H9 (cell line): Measurements from ENCODE around the gene DMD. TPM values are rescaled to one million over a fixed set of nuclear protein-coding genes. Genes with fewer than 3 reads are reported as not detected.

Source experiments
- DNase-seq: peaks from one replicate; pipeline ENCODE4 v3.0.0-alpha.2; 2017
- H2AFZ ChIP-seq: one replicate; pipeline ENCODE4 v1.6.1; 2013; ENCODE audit warnings: mild to moderate bottlenecking, low read length, control low read depth, moderate library complexity
- H2AK5ac ChIP-seq: 2 replicates; pipeline ENCODE4 v1.6.1; 2013; ENCODE audit warnings: low read length, control low read depth, mixed read lengths; ENCODE audit not compliant: insufficient read length
- H2BK120ac ChIP-seq: one replicate; pipeline ENCODE4 v1.6.1; 2013; ENCODE audit warnings: low read depth, mild to moderate bottlenecking, low read length, control low read depth, inconsistent platforms; ENCODE audit not compliant: poor library complexity, severe bottlenecking
- H2BK12ac ChIP-seq: 2 replicates; pipeline ENCODE4 v1.6.1; 2013; ENCODE audit warnings: low read length, control low read depth, mixed read lengths, low read depth; ENCODE audit not compliant: insufficient read length
- H2BK15ac ChIP-seq: 2 replicates; pipeline ENCODE4 v1.6.1; 2013; ENCODE audit warnings: low read depth, low read length, control low read depth
- H2BK20ac ChIP-seq: one replicate; pipeline ENCODE4 v1.6.1; 2013; ENCODE audit warnings: low read depth, mild to moderate bottlenecking, low read length, control low read depth, inconsistent platforms; ENCODE audit not compliant: poor library complexity, severe bottlenecking
- H2BK5ac ChIP-seq: 2 replicates; pipeline ENCODE4 v1.6.1; 2013; ENCODE audit warnings: low read length, control low read depth, mixed read lengths; ENCODE audit not compliant: insufficient read length
- H3K14ac ChIP-seq: 2 replicates; pipeline ENCODE4 v1.6.1; 2013; ENCODE audit warnings: low read length, control low read depth; ENCODE audit not compliant: insufficient read depth
- H3K18ac ChIP-seq: 2 replicates; pipeline ENCODE4 v1.6.1; 2013; ENCODE audit warnings: low read depth, mild to moderate bottlenecking, mixed read lengths, low read length, control low read depth; ENCODE audit not compliant: insufficient read length
- H3K23ac ChIP-seq: 2 replicates; pipeline ENCODE4 v1.6.1; 2013; ENCODE audit warnings: low read length, control low read depth, mixed read lengths, low read depth; ENCODE audit not compliant: insufficient read length
- H3K23me2 ChIP-seq: 2 replicates; pipeline ENCODE4 v1.6.1; 2013; ENCODE audit warnings: low read depth, mild to moderate bottlenecking, mixed read lengths, low read length, control low read depth; ENCODE audit not compliant: insufficient read length, poor library complexity, severe bottlenecking
- H3K27ac ChIP-seq: 2 replicates; pipeline ENCODE4 v1.5.1; 2013; ENCODE audit warnings: low read length, control low read depth, mixed read lengths, low read depth; ENCODE audit not compliant: insufficient read length
- H3K27me3 ChIP-seq: 2 replicates; pipeline ENCODE4 v1.6.1; 2013; ENCODE audit warnings: low read length, control low read depth, inconsistent platforms; ENCODE audit not compliant: insufficient read depth
- H3K4ac ChIP-seq: 2 replicates; pipeline ENCODE4 v1.6.1; 2013; ENCODE audit warnings: low read depth, mild to moderate bottlenecking, control low read depth, inconsistent platforms, low read length, moderate library complexity
- H3K4me1 ChIP-seq: 2 replicates; pipeline ENCODE4 v1.6.1; 2013; ENCODE audit warnings: low read length, control low read depth, inconsistent platforms; ENCODE audit not compliant: insufficient read depth
- H3K4me2 ChIP-seq: 2 replicates; pipeline ENCODE4 v1.6.1; 2013; ENCODE audit warnings: low read length, control low read depth, mixed read lengths; ENCODE audit not compliant: insufficient read length, insufficient read depth
- H3K56ac ChIP-seq: 2 replicates; pipeline ENCODE4 v1.6.1; 2013; ENCODE audit warnings: low read depth, mild to moderate bottlenecking, mixed read lengths, low read length, control low read depth; ENCODE audit not compliant: insufficient read length
- H3K79me1 ChIP-seq: 2 replicates; pipeline ENCODE4 v1.6.1; 2013; ENCODE audit warnings: low read depth, mild to moderate bottlenecking, moderate library complexity, low read length, control low read depth, inconsistent platforms; ENCODE audit not compliant: insufficient read depth, poor library complexity, severe bottlenecking
- H3K79me2 ChIP-seq: 2 replicates; pipeline ENCODE4 v1.6.1; 2013; ENCODE audit warnings: low read length, control low read depth, inconsistent platforms; ENCODE audit not compliant: insufficient read depth
- H3K9ac ChIP-seq: 2 replicates; pipeline ENCODE4 v1.6.1; 2013; ENCODE audit warnings: low read length, control low read depth, mixed read lengths; ENCODE audit not compliant: insufficient read length; ENCODE audit errors: extremely low read depth
- H3K9me3 ChIP-seq: one replicate; pipeline ENCODE4 v1.6.1; 2013; ENCODE audit warnings: low read depth, low read length, inconsistent platforms; ENCODE audit not compliant: control insufficient read depth
- H3T11ph ChIP-seq: one replicate; pipeline ENCODE4 v1.6.1; 2013; ENCODE audit warnings: mild to moderate bottlenecking, low read length, control low read depth, inconsistent platforms
- H4K20me1 ChIP-seq: one replicate; pipeline ENCODE4 v1.6.1; 2013; ENCODE audit not compliant: control insufficient read depth, insufficient read length, insufficient read depth
- H4K5ac ChIP-seq: 2 replicates; pipeline ENCODE4 v1.6.1; 2013; ENCODE audit warnings: low read depth, mild to moderate bottlenecking, mixed read lengths, low read length, control low read depth; ENCODE audit not compliant: insufficient read length
- H4K8ac ChIP-seq: replicated peaks from 2 replicates; pipeline ENCODE4 v1.6.1; 2013; ENCODE audit warnings: low read length, control low read depth, mixed read lengths, low read depth; ENCODE audit not compliant: insufficient read length
- H4K91ac ChIP-seq: 2 replicates; pipeline ENCODE4 v1.6.1; 2013; ENCODE audit warnings: low read depth, mild to moderate bottlenecking, moderate library complexity, mixed read lengths, low read length, control low read depth; ENCODE audit not compliant: insufficient read length
- H3K27ac Mint-ChIP-seq, 3 experiments: 2 replicates in 2 of 3; 3 replicates in 1 of 3; pipeline ENCODE4 v1.8.0; 2020 to 2021; ENCODE audit warnings: mixed read lengths in 3 of 3, mild to moderate bottlenecking in 1 of 3, moderate library complexity in 1 of 3
- H3K27me3 Mint-ChIP-seq: 2 replicates; pipeline ENCODE4 v1.8.0; 2021; ENCODE audit warnings: low read depth, mild to moderate bottlenecking, moderate library complexity, mixed read lengths
- H3K36me3 Mint-ChIP-seq, 3 experiments: 2 replicates in 2 of 3; 3 replicates in 1 of 3; pipeline ENCODE4 v1.8.0; 2020 to 2021; ENCODE audit warnings: low read depth in 3 of 3, mixed read lengths in 3 of 3; ENCODE audit not compliant: insufficient read depth in 1 of 3
- H3K4me1 Mint-ChIP-seq, 2 experiments: 2 replicates each; pipeline ENCODE4 v1.8.0; 2020; ENCODE audit warnings: mixed read lengths in 2 of 2
- H3K4me3 Mint-ChIP-seq, 2 experiments: 2 replicates in 1 of 2; 3 replicates in 1 of 2; pipeline ENCODE4 v1.8.0; 2020 to 2021; ENCODE audit warnings: mild to moderate bottlenecking in 2 of 2, mixed read lengths in 2 of 2, moderate library complexity in 1 of 2
- H3K9me3 Mint-ChIP-seq, 2 experiments: 2 replicates in 1 of 2; 3 replicates in 1 of 2; pipeline ENCODE4 v1.8.0; 2020; ENCODE audit warnings: mild to moderate bottlenecking in 2 of 2, mixed read lengths in 2 of 2, moderate library complexity in 1 of 2
- total RNA-seq: library from RNA; stranded (reverse); gene quantifications from 2 replicates; pipeline ENCODE4 v1.2.1, GENCODE V29; 2021
- TF ChIP-seq, protein P1 (sequence below): fragments of 200-600 bp; sonication (generic); conservative IDR thresholded peaks from 3 replicates; pipeline ENCODE4 v1.8.0; 2021; ENCODE audit warnings: antibody characterized with exemption, mild to moderate bottlenecking

The DMD gene
- total RNA-seq, 1 experiment from 2014 or later: 3.8 TPM

DNA sequence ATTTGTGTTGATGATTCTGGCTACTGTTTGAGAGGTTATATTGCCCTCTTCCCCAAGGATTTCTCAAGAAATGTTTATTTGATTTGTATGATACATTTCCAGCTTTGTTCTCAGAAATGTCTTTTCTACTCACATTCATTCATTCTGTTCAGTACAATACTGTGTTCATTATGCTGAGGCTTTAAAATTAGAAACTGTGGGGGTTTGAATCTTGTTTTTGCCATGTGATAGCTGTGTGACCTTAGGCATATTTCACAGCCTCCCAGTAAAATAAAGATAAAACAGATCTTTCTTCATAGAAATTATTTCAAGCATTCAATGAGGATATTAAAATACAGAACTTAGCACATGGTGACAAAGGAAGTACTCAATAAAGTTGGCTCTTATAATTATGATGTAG lies 123.9 kb downstream of the DMD start:
- Histone ChIP-seq H3K79me2 (no peaks in the 10 kb centered on the region), H3K23me2 (no peaks in the 10 kb centered on the region), H4K8ac (no peak overlapping the region), H2AK5ac (no peak overlapping the region), H3K4me1 (no peaks in the 10 kb centered on the region), H2BK120ac (no peak overlapping the region), H3K4me2 (no peak overlapping the region), H3K79me1 (no peaks in the 10 kb centered on the region), H4K20me1 (no peaks in the 10 kb centered on the region), H3K4ac (no peak overlapping the region), H3K27ac (no peak overlapping the region), H4K91ac (no peak overlapping the region), H3K56ac (no peak overlapping the region), H2BK20ac (no peak overlapping the region), H3K18ac (no peak overlapping the region), H2BK15ac (no peak overlapping the region), H2AFZ (no peak overlapping the region), H3K27me3 (no peaks in the 10 kb centered on the region), H3K23ac (no peak overlapping the region), H3K9ac (no peak overlapping the region), H3K9me3 (peaks cover 12% of the 10 kb centered on the region), H3T11ph (no peak overlapping the region), H3K14ac (no peak overlapping the region), H2BK12ac (no peak overlapping the region), H2BK5ac (no peak overlapping the region), H4K5ac (no peak overlapping the region)
- Mint-ChIP-seq H3K36me3 (peaks cover 0 to 7% (median 0%) of the 10 kb centered on the region in 3 experiments; a peak in 3 of 7 replicates), H3K27ac (no peak overlapping the region; a peak in 1 of 7 replicates), H3K4me3 (no peak overlapping the region), H3K9me3 (peaks cover 6 to 23% of the 10 kb centered on the region in 2 experiments), H3K27me3 (no peaks in the 10 kb centered on the region), H3K4me1 (peaks cover 2 to 10% of the 10 kb centered on the region in 2 experiments)
- TF ChIP-seq, protein P1, sequence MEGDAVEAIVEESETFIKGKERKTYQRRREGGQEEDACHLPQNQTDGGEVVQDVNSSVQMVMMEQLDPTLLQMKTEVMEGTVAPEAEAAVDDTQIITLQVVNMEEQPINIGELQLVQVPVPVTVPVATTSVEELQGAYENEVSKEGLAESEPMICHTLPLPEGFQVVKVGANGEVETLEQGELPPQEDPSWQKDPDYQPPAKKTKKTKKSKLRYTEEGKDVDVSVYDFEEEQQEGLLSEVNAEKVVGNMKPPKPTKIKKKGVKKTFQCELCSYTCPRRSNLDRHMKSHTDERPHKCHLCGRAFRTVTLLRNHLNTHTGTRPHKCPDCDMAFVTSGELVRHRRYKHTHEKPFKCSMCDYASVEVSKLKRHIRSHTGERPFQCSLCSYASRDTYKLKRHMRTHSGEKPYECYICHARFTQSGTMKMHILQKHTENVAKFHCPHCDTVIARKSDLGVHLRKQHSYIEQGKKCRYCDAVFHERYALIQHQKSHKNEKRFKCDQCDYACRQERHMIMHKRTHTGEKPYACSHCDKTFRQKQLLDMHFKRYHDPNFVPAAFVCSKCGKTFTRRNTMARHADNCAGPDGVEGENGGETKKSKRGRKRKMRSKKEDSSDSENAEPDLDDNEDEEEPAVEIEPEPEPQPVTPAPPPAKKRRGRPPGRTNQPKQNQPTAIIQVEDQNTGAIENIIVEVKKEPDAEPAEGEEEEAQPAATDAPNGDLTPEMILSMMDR: no peak
- DNase-seq: no peak
